ENCODE results near the gene UPP1. TPM values are rescaled to one million over a fixed set of nuclear protein-coding genes. Genes with fewer than 3 reads are reported as not detected.

UPP1 gene
- total and polyA plus RNA-seq, 2 donors (not counting 1 experiment from before 2014, with no cell fraction given): 5.8 to 8.0 TPM

- H3K27me3 Mint-ChIP-seq: peaks cover 8% of the 10 kb centered on the region
- intact Hi-C loops (cut with micrococcal nuclease): loop anchor here (1.0 to 5.0 kb wide), 7 partner anchors 26 to 833 kb away; partner anchors contain the start of gene C7orf57
Measured at GRCh38 chr7:48084727-48085432, 4.2 kb upstream of the UPP1 start.

More at GRCh38 chr7:48084727-48085432, 4.2 kb upstream of the UPP1 start:
- POLR2A ChIA-PET: no interaction called here
- no peaks in the 10 kb centered on the region for H3K27me3 ChIP-seq (replicated peaks in 1 of 4; ENCODE audit: control extremely low read depth in 1 of 4, control insufficient read depth in 3 of 4, insufficient read depth in 4 of 4, low read length in 3 of 4)
- DNase-seq: peak; percentile 65
- H3K27ac ChIP-seq (ENCODE audit: low read length in 2 of 2): peak overlapping the region in 1 of 2 donors; percentile 11
- TF ChIP-seq CTCF (IDR thresholded peaks at IDR 0.05) (no peak), EZH2 (IDR thresholded peaks at IDR 0.05; ENCODE audit: borderline replicate concordance, insufficient read depth, low read depth, low read length, poor library complexity, severe bottlenecking) (no peak)
- H3K79me2 ChIP-seq (ENCODE audit: control insufficient read depth, insufficient read depth, low read length): no peaks in the 10 kb centered on the region
- peaks cover 13 to 37% of the 10 kb centered on the region in 2 donors for H3K4me1 ChIP-seq (ENCODE audit: control insufficient read depth in 2 of 2, insufficient read depth in 2 of 2, low read length in 2 of 2)
- Mint-ChIP-seq H3K27ac (peak overlapping the region; percentile 66), H3K4me3 (peak overlapping the region; percentile 26), H3K4me1 (peaks cover 38% of the 10 kb centered on the region), H3K9me3 (ENCODE audit: insufficient read depth) (no peaks in the 10 kb centered on the region)
- no peak overlapping the region for H3K4me2 ChIP-seq (replicated peaks; ENCODE audit: low read depth, low read length, poor library complexity, severe bottlenecking)
- CTCF ChIA-PET: interaction anchor here (1.3 to 2.3 kb wide), 2 partner anchors 9 to 93 kb away, joined by 4 to 10 read pairs; no protein-coding TSS in a partner anchor
- 16% methylated on average over 4 of the region's 9 CpGs for WGBS (ENCODE audit: insufficient coverage)
- H2AFZ ChIP-seq (ENCODE audit: insufficient read depth, low read depth, low read length, poor library complexity, severe bottlenecking): peak overlapping the region; percentile 39
- ATAC-seq (ENCODE audit: low read depth): peak; percentile 52
- H4K20me1 ChIP-seq (ENCODE audit: control insufficient read depth, insufficient read depth, low read length, poor library complexity, severe bottlenecking): no peaks in the 10 kb centered on the region
- H3K9ac ChIP-seq (ENCODE audit: low read length): no peak overlapping the region
- no peak overlapping the region for H3K4me3 ChIP-seq (ENCODE audit: control extremely low read depth in 1 of 5, extremely low read depth in 1 of 5, insufficient read depth in 1 of 5, low read depth in 2 of 5, low read length in 4 of 5)
- H3K36me3 ChIP-seq (replicated peaks in 1 of 2; ENCODE audit: control extremely low read depth in 1 of 2, control insufficient read depth in 1 of 2, extremely low read depth in 1 of 2, insufficient read depth in 2 of 2, low read length in 1 of 2): no peaks in the 10 kb centered on the region
- H3K9me3 ChIP-seq (ENCODE audit: control extremely low read depth in 1 of 3, control insufficient read depth in 2 of 3, insufficient read depth in 1 of 3, low read length in 2 of 3): peaks cover 0 to 4% (median 0%) of the 10 kb centered on the region in 3 donors

All from B cell (primary cell).